ENCODE measurements around the gene DNALI1. TPM values are rescaled to one million over a fixed set of nuclear protein-coding genes. Genes with fewer than 3 reads are reported as not detected.

The DNALI1 gene
- total and polyA plus RNA-seq, 2 of the 8 experiments (the other 6 are each of a cell fraction or from before 2014, with no cell fraction given), result 8.9 to 11.3 TPM

- TF ChIP-seq GTF2F1 (IDR thresholded peaks at IDR 0.05; ENCODE audit: borderline replicate concordance, low read depth, low read length), result no peak
- TF ChIP-seq, protein P1, sequence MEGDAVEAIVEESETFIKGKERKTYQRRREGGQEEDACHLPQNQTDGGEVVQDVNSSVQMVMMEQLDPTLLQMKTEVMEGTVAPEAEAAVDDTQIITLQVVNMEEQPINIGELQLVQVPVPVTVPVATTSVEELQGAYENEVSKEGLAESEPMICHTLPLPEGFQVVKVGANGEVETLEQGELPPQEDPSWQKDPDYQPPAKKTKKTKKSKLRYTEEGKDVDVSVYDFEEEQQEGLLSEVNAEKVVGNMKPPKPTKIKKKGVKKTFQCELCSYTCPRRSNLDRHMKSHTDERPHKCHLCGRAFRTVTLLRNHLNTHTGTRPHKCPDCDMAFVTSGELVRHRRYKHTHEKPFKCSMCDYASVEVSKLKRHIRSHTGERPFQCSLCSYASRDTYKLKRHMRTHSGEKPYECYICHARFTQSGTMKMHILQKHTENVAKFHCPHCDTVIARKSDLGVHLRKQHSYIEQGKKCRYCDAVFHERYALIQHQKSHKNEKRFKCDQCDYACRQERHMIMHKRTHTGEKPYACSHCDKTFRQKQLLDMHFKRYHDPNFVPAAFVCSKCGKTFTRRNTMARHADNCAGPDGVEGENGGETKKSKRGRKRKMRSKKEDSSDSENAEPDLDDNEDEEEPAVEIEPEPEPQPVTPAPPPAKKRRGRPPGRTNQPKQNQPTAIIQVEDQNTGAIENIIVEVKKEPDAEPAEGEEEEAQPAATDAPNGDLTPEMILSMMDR (IDR thresholded peaks at IDR 0.05; ENCODE audit: control extremely low read depth in 1 of 3, insufficient read depth in 1 of 3, low read depth in 1 of 3, low read length in 3 of 3), result no peak
- TF ChIP-seq SIRT6 (IDR thresholded peaks at IDR 0.05; ENCODE audit: low read length), result no peak
- peak; percentile 78 for TF ChIP-seq POLR2AphosphoS5 (IDR thresholded peaks at IDR 0.05; ENCODE audit: low read depth, low read length)
- TF ChIP-seq ZNF274 (IDR thresholded peaks at IDR 0.05; ENCODE audit: borderline replicate concordance, extremely low read depth, low read length), result no peak
- no peak for TF ChIP-seq CEBPB (IDR thresholded peaks at IDR 0.05; ENCODE audit: low read depth, low read length)
- peak; percentile 49; the same call in 1 of the 2 replicates for TF ChIP-seq MAX (IDR thresholded peaks at IDR 0.05)
- no peak for TF ChIP-seq SP1 (IDR thresholded peaks at IDR 0.05; ENCODE audit: low read depth, low read length)
- peak; percentile 54; the same call in 1 of the 2 replicates for TF ChIP-seq SP4 (IDR thresholded peaks at IDR 0.05; ENCODE audit: low read length)
- TF ChIP-seq YY1 (IDR thresholded peaks at IDR 0.05; ENCODE audit: low read depth, low read length), result no peak
Measured at GRCh38 chr1:37553927-37554808, 2.6 kb upstream of the DNALI1 start, which contains the start of gene SNIP1 (continued).
